Right cardiac atrium (tissue), 5 donors: Measurements from ENCODE around the gene GPR4. TPM values are rescaled to one million over a fixed set of nuclear protein-coding genes. Genes with fewer than 3 reads are reported as not detected.
"Not testable (repeated sequence)": the region's sequence is repeated elsewhere in the genome, so short reads cannot be mapped to it uniquely, and the experiment has no call there.

Experiments
- ATAC-seq, 2 donors: fragments of 200-7000 bp; cut with Tn5 transposase; one replicate each; pipeline versions ENCODE4 v1.8.0 to v1.9.1; 2020; ENCODE audit warnings: moderate library complexity in 2 of 2, mild to moderate bottlenecking in 1 of 2
- DNase-seq, 3 donors: peaks; one replicate each; pipeline ENCODE4 v3.0.0-alpha.2; 2020
- H3K27ac ChIP-seq: one replicate; pipeline ENCODE4 v1.5.1; 2013; ENCODE audit warnings: mild to moderate bottlenecking, low read length, control low read depth, moderate library complexity
- H3K27me3 ChIP-seq: one replicate; pipeline ENCODE4 v1.6.1; 2013; ENCODE audit not compliant: control insufficient read depth, insufficient read depth
- H3K4me1 ChIP-seq: one replicate; pipeline ENCODE4 v1.6.1; 2013; ENCODE audit warnings: low read length; ENCODE audit not compliant: control insufficient read depth, insufficient read depth
- H3K4me3 ChIP-seq: one replicate; pipeline ENCODE4 v1.5.1; 2013; ENCODE audit warnings: low read length, control low read depth
- H3K9me3 ChIP-seq: one replicate; pipeline ENCODE4 v1.6.1; 2013; ENCODE audit warnings: low read length; ENCODE audit not compliant: control insufficient read depth
- WGBS: extraction: QIAGEN DNeasy Blood & Tissue Kit; methylation state at CpG from one replicate; pipeline ENCODE4 v1.1.7; 2013; 5-methylcytosine and 5-hydroxymethylcytosine counted together
- intact Hi-C, 4 donors: fragments of 100-400 bp; cut with DNase I; formaldehyde crosslinking; loops; one replicate each; pipeline versions ENCODE4 v1.11.0 to v1.14.0; 2022 to 2023
- polyA plus RNA-seq: library from polyadenylated mRNA; stranded (reverse); fragments of 200-250 nt; gene quantifications from one replicate; pipeline ENCODE4 v1.2.3, GENCODE V29; 2013
- total RNA-seq, 4 donors: library from RNA; stranded (reverse); fragmentation: NEBNext Ultra II Directional; extraction: Animal tissue kit (Norgen Biotek cat#: 25700); gene quantifications; one replicate each; pipeline ENCODE4 v1.2.1, GENCODE V29; 2021
- donor health status: healthy with polysubstance abuse.
- donor health status: DM: no; HTN: yes; CAD: no.
- donor health status: DM: no; HTN: no; CAD: no.
- donor health status: DM: no; HTN: yes; CAD: no; lungs with severe emphysema.
- donor health status: DM: yes; HTN: yes; CAD: no.

GPR4 gene
- total and polyA plus RNA-seq, 5 donors, result 3.7 to 11.3 (median 5.6) TPM

- Histone ChIP-seq H3K4me3 (no peak overlapping the region), H3K27ac (no peak overlapping the region), H3K9me3 (no peaks in the 10 kb centered on the region), H3K4me1 (no peaks in the 10 kb centered on the region), H3K27me3 (no peaks in the 10 kb centered on the region)
- WGBS, result 88% methylated on average over 6 of the region's 6 CpGs
- DNase-seq (no peak), ATAC-seq (no peak)
- intact Hi-C loops, result no loop called here
Measured at GRCh38 chr19:45621976-45622503, 20.0 kb upstream of the GPR4 start.

- no peak overlapping the region for H3K4me3 ChIP-seq
- ATAC-seq, result peak in 1 of 2 donors; percentile 31
- H3K4me1 ChIP-seq, result no peaks in the 10 kb centered on the region
- no peak overlapping the region for H3K27ac ChIP-seq
- 91% methylated on average over 17 of the region's 17 CpGs for whole genome bisulfite sequencing
- DNase-seq, result no peak
- H3K27me3 ChIP-seq, result no peaks in the 10 kb centered on the region
- intact Hi-C loops, result no loop called here
- H3K9me3 ChIP-seq, result no peaks in the 10 kb centered on the region
Measured at GRCh38 chr19:45621389-45621788, 19.4 kb upstream of the GPR4 start.

- ATAC-seq, result no peak
- intact Hi-C loops, result no loop called here
- Histone ChIP-seq H3K27ac (no peak overlapping the region), H3K9me3 (no peaks in the 10 kb centered on the region), H3K4me1 (no peaks in the 10 kb centered on the region), H3K4me3 (no peak overlapping the region), H3K27me3 (no peaks in the 10 kb centered on the region)
- no peak for DNase-seq
- WGBS, result 85% methylated on average over 10 of the region's 10 CpGs
Measured at GRCh38 chr19:45616704-45617017, 14.6 kb upstream of the GPR4 start.

GRCh38 chr19:45615795-45616703 is 14.0 kb upstream of the GPR4 start:
- H3K9me3 ChIP-seq, result no peaks in the 10 kb centered on the region
- intact Hi-C loops, result no loop called here
- peak overlapping the region; percentile 27 for H3K4me3 ChIP-seq
- 38% methylated on average over 37 of the region's 37 CpGs for WGBS
- peak overlapping the region; percentile 67 for H3K27ac ChIP-seq
- no peaks in the 10 kb centered on the region for H3K27me3 ChIP-seq
- ATAC-seq (peak; percentile 95 to 96), DNase-seq (peak; percentile 90 to 93 (median 92))
- no peaks in the 10 kb centered on the region for H3K4me1 ChIP-seq

- H3K9me3 ChIP-seq, H3K27ac ChIP-seq, H3K4me1 ChIP-seq, ATAC-seq, H3K4me3 ChIP-seq, DNase-seq, H3K27me3 ChIP-seq, intact Hi-C loops: not testable (repeated sequence)
- 93% methylated on average over 9 of the region's 9 CpGs for WGBS
Measured at GRCh38 chr19:45615056-45615455, 13.0 kb upstream of the GPR4 start.

GRCh38 chr19:45613926-45614725 is 12.1 kb upstream of the GPR4 start:
- no peaks in the 10 kb centered on the region for H3K27me3 ChIP-seq
- WGBS, result 76% methylated on average over 10 of the region's 10 CpGs
- no peaks in the 10 kb centered on the region for H3K4me1 ChIP-seq
- H3K27ac ChIP-seq, result no peak overlapping the region
- DNase-seq, result peak in 1 of 3 donors; percentile 28
- no peaks in the 10 kb centered on the region for H3K9me3 ChIP-seq
- intact Hi-C loops, result no loop called here
- ATAC-seq, result peak; percentile 16 to 69
- no peak overlapping the region for H3K4me3 ChIP-seq

GRCh38 chr19:45608948-45609347 is 6.9 kb upstream of the GPR4 start:
- 93% methylated on average over 6 of the region's 6 CpGs for WGBS
- intact Hi-C loops, result loop anchor here in 1 of 4 donors (5.0 kb wide), 1 partner anchor 33 kb away; no protein-coding TSS in a partner anchor
- Histone ChIP-seq H3K27me3 (no peaks in the 10 kb centered on the region), H3K27ac (no peak overlapping the region), H3K9me3 (no peaks in the 10 kb centered on the region), H3K4me1 (no peaks in the 10 kb centered on the region), H3K4me3 (no peak overlapping the region)
- ATAC-seq (no peak), DNase-seq (no peak)

- H3K4me1 ChIP-seq, result no peaks in the 10 kb centered on the region
- H3K9me3 ChIP-seq, result no peaks in the 10 kb centered on the region
- peak; percentile 75 to 92 (median 91) for DNase-seq
- WGBS, result 13% methylated on average over 28 of the region's 28 CpGs
- H3K27me3 ChIP-seq, result no peaks in the 10 kb centered on the region
- peak overlapping the region; percentile 3 for H3K27ac ChIP-seq
- peak; percentile 84 to 85 for ATAC-seq
- no peak overlapping the region for H3K4me3 ChIP-seq
- intact Hi-C loops, result loop anchor here in 1 of 4 donors (5.0 kb wide), 1 partner anchor 35 kb away; no protein-coding TSS in a partner anchor
Measured at GRCh38 chr19:45607071-45608029, 5.3 kb upstream of the GPR4 start.

- peak overlapping the region; percentile 42 for H3K4me3 ChIP-seq
- no peaks in the 10 kb centered on the region for H3K27me3 ChIP-seq
- DNase-seq (no peak), ATAC-seq (peak; percentile 35 to 54)
- H3K27ac ChIP-seq, result peak overlapping the region; percentile 65
- peaks cover 3% of the 10 kb centered on the region for H3K4me1 ChIP-seq
- whole genome bisulfite sequencing, result 8% methylated on average over 10 of the region's 10 CpGs
- intact Hi-C loops, result no loop called here
- H3K9me3 ChIP-seq, result no peaks in the 10 kb centered on the region
Measured at GRCh38 chr19:45601115-45601514, 897 bp downstream of the GPR4 start.

- H3K9me3 ChIP-seq, result no peaks in the 10 kb centered on the region
- peaks cover 3% of the 10 kb centered on the region for H3K4me1 ChIP-seq
- no peak for ATAC-seq
- 33% methylated on average over 5 of the region's 5 CpGs for WGBS
- intact Hi-C loops, result no loop called here
- no peaks in the 10 kb centered on the region for H3K27me3 ChIP-seq
- peak overlapping the region; percentile 42 for H3K4me3 ChIP-seq
- DNase-seq, result no peak
- H3K27ac ChIP-seq, result peak overlapping the region; percentile 65
Measured at GRCh38 chr19:45600340-45600885, 1.6 kb downstream of the GPR4 start.
